B cell (primary cell): Measurements from ENCODE around the gene KRT6C. TPM values are rescaled to one million over a fixed set of nuclear protein-coding genes. Genes with fewer than 3 reads are reported as not detected.
"Not testable (repeated sequence)": the region's sequence is repeated elsewhere in the genome, so short reads cannot be mapped to it uniquely, and the experiment has no call there.

ENCODE experiments used
- ATAC-seq: fragments of 200-7000 bp; cut with Tn5 transposase; one replicate; pipeline ENCODE4 v1.10.0; 2021; ENCODE audit warnings: low read depth, mild to moderate bottlenecking, moderate number of reproducible peaks, moderate library complexity
- CTCF ChIA-PET: fragments of 350-600 bp; sonication (Branson Sonifier 250); formaldehyde crosslinking; loops from one replicate; lab custom pipeline; 2021; ENCODE audit warnings: antibody characterized with exemption, inconsistent platforms; lab: Charles Lee
- POLR2A ChIA-PET: fragments of 350-600 bp; sonication (Branson Sonifier 250); formaldehyde crosslinking; loops from one replicate; lab custom pipeline; 2021; ENCODE audit warnings: antibody characterized with exemption; lab: Charles Lee
- DNase-seq: peaks from one replicate; pipeline ENCODE4 v3.0.0; 2013
- H2AFZ ChIP-seq: 2 replicates; pipeline ENCODE4 v1.6.1; 2012; ENCODE audit warnings: mild to moderate bottlenecking, low read depth, low read length; ENCODE audit not compliant: insufficient read depth, poor library complexity, severe bottlenecking
- H3K27ac ChIP-seq, 2 donors: 1 replicate in 1 of 2; 2 replicates in 1 of 2; pipeline ENCODE4 v1.5.1; 2012 to 2013; ENCODE audit warnings: low read length in 2 of 2, mild to moderate bottlenecking in 2 of 2, moderate library complexity in 1 of 2
- H3K27me3 ChIP-seq, 4 experiments: fragments of 200-600 bp in 1 of 4; sonication (generic) in 1 of 4; replicated peaks in 1 of 4; 1 replicate in 2 of 4; 2 replicates in 2 of 4; pipeline versions ENCODE4 v1.6.1 to v1.7.0; 2013 to 2016; ENCODE audit warnings: low read length in 3 of 4, mild to moderate bottlenecking in 2 of 4, mixed read lengths in 1 of 4, moderate library complexity in 1 of 4; ENCODE audit not compliant: insufficient read depth in 4 of 4, control insufficient read depth in 3 of 4; ENCODE audit errors: control extremely low read depth in 1 of 4
- H3K36me3 ChIP-seq, 2 experiments: replicated peaks in 1 of 2; 1 replicate in 1 of 2; 2 replicates in 1 of 2; pipeline versions ENCODE4 v1.6.1 to v1.7.1; 2013; ENCODE audit warnings: low read length in 1 of 2; ENCODE audit not compliant: insufficient read depth in 2 of 2, control insufficient read depth in 1 of 2; ENCODE audit errors: control extremely low read depth in 1 of 2, extremely low read depth in 1 of 2
- H3K4me1 ChIP-seq, 2 donors: fragments of 200-600 bp in 1 of 2; sonication (generic) in 1 of 2; 1 replicate in 1 of 2; 2 replicates in 1 of 2; pipeline versions ENCODE4 v1.5.1 to v1.6.1; 2013 to 2017; ENCODE audit warnings: low read length in 2 of 2; ENCODE audit not compliant: control insufficient read depth in 2 of 2, insufficient read depth in 2 of 2
- H3K4me2 ChIP-seq: replicated peaks from 2 replicates; pipeline ENCODE3; 2012; ENCODE audit warnings: mild to moderate bottlenecking, low read depth, low read length; ENCODE audit not compliant: poor library complexity, severe bottlenecking
- H3K4me3 ChIP-seq, 5 experiments: fragments of 200-600 bp in 1 of 5; sonication (generic) in 1 of 5; 1 replicate in 3 of 5; 2 replicates in 2 of 5; pipeline versions ENCODE4 v1.5.1 to v1.7.0; 2011 to 2016; ENCODE audit warnings: low read length in 4 of 5, mild to moderate bottlenecking in 4 of 5, low read depth in 2 of 5, control low read depth in 1 of 5, moderate library complexity in 1 of 5; ENCODE audit not compliant: insufficient read depth in 1 of 5; ENCODE audit errors: control extremely low read depth in 1 of 5, extremely low read depth in 1 of 5
- H3K79me2 ChIP-seq: fragments of 200-600 bp; sonication (generic); one replicate; pipeline ENCODE4 v1.6.0; 2016; ENCODE audit warnings: low read length; ENCODE audit not compliant: control insufficient read depth, insufficient read depth
- H3K9ac ChIP-seq: fragments of 200-600 bp; sonication (generic); 2 replicates; pipeline ENCODE4 v1.6.1; 2017; ENCODE audit warnings: mild to moderate bottlenecking, low read length, moderate library complexity
- H3K9me3 ChIP-seq, 3 donors: one replicate each; pipeline versions ENCODE4 v1.6.1 to v1.7.1; 2013; ENCODE audit warnings: low read length in 2 of 3; ENCODE audit not compliant: control insufficient read depth in 2 of 3, insufficient read depth in 1 of 3; ENCODE audit errors: control extremely low read depth in 1 of 3
- H4K20me1 ChIP-seq: 2 replicates; pipeline ENCODE4 v1.6.0; 2012; ENCODE audit warnings: mild to moderate bottlenecking, low read length; ENCODE audit not compliant: insufficient read depth, control insufficient read depth, poor library complexity, severe bottlenecking
- H3K27ac Mint-ChIP-seq: one replicate; pipeline ENCODE4 v1.8.0; 2021; ENCODE audit warnings: mixed read lengths
- H3K27me3 Mint-ChIP-seq: one replicate; pipeline ENCODE4 v1.8.0; 2021; ENCODE audit warnings: mixed read lengths
- H3K4me1 Mint-ChIP-seq: one replicate; pipeline ENCODE4 v1.8.0; 2021; ENCODE audit warnings: mixed read lengths
- H3K4me3 Mint-ChIP-seq: one replicate; pipeline ENCODE4 v1.8.0; 2021; ENCODE audit warnings: mixed read lengths
- H3K9me3 Mint-ChIP-seq: one replicate; pipeline ENCODE4 v1.8.0; 2022; ENCODE audit warnings: mixed read lengths; ENCODE audit not compliant: insufficient read depth
- EZH2 ChIP-seq: IDR thresholded peaks from 2 replicates; pipeline ENCODE4 v1.6.1; 2012; ENCODE audit warnings: borderline replicate concordance, low read depth, mild to moderate bottlenecking, moderate library complexity, low read length; ENCODE audit not compliant: insufficient read depth, poor library complexity, severe bottlenecking
- WGBS: methylation state at CpG from one replicate; pipeline ENCODE4 v1.1.5; 2013; ENCODE audit warnings: missing lambda C conversion rate; ENCODE audit not compliant: insufficient coverage; 5-methylcytosine and 5-hydroxymethylcytosine counted together
- intact Hi-C: fragments of 100-400 bp; cut with micrococcal nuclease; formaldehyde crosslinking; loops from one replicate; pipeline ENCODE4 v1.10.0; 2022
- polyA plus RNA-seq: library from polyadenylated mRNA; depleted of rRNA; stranded (reverse); fragments of >200 nt; gene quantifications from 2 replicates; pipeline ENCODE4 v1.2.3, GENCODE V29; 2012
- total RNA-seq, 2 donors: library from RNA; stranded (reverse); fragments of 120-200 nt in 1 of 2; gene quantifications; 1 replicate in 1 of 2; 2 replicates in 1 of 2; pipeline versions ENCODE4 v1.2.3 to v1.2.4, GENCODE V29; 2013 to 2022
- TF ChIP-seq, protein P1 (sequence below): fragments of 200-600 bp; IDR thresholded peaks from one replicate; pipeline ENCODE4 v1.8.0; 2022; ENCODE audit warnings: antibody characterized with exemption, mild to moderate bottlenecking

The KRT6C gene
- total and polyA plus RNA-seq, 2 donors (not counting 1 experiment from before 2014, with no cell fraction given): not detected

GRCh38 chr12:52502877-52503276, 29.3 kb upstream of the KRT6C start:
- POLR2A ChIA-PET: no interaction called here

DNA sequence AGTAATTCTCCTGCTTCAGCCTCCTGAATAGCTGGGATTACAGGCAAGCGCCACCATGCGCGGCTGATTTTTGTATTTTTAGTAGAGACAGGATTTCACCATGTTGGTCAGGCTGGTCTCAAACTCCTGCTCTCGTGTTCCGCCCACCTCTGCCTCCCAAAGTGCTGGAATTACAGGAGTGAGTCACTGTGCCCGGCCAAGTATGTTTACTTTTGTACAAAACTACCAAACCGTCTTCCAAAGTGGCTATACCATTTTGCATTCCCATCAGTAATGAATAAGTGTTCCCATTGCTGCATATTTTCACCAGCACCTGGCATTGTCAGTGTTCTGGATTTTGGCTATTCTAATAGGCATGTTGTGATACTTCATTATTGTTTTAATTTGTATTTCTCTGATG, 27.9 kb upstream of the KRT6C start:
- no peak overlapping the region for H3K27ac ChIP-seq
- H3K27me3 ChIP-seq: peaks cover 0 to 5% (median 1%) of the 10 kb centered on the region in 4 experiments
- no peaks in the 10 kb centered on the region for H3K4me1 ChIP-seq
- 100% methylated on average over 3 of the region's 7 CpGs for WGBS
- DNase-seq (no peak), ATAC-seq (no peak)
- POLR2A ChIA-PET: no interaction called here
- H3K27ac Mint-ChIP-seq: no peak overlapping the region
- H3K9me3 Mint-ChIP-seq: no peaks in the 10 kb centered on the region
- no peaks in the 10 kb centered on the region for H3K79me2 ChIP-seq
- H4K20me1 ChIP-seq: no peaks in the 10 kb centered on the region
- H3K4me3 ChIP-seq: no peak overlapping the region
- CTCF ChIA-PET: no interaction called here
- no peak overlapping the region for H3K9ac ChIP-seq
- H3K4me2 ChIP-seq: no peak overlapping the region
- H3K9me3 ChIP-seq: peaks cover 0 to 3% (median 0%) of the 10 kb centered on the region in 3 donors
- no peak overlapping the region for H3K4me3 Mint-ChIP-seq
- peaks cover 24% of the 10 kb centered on the region for H3K27me3 Mint-ChIP-seq
- TF ChIP-seq, protein P1, sequence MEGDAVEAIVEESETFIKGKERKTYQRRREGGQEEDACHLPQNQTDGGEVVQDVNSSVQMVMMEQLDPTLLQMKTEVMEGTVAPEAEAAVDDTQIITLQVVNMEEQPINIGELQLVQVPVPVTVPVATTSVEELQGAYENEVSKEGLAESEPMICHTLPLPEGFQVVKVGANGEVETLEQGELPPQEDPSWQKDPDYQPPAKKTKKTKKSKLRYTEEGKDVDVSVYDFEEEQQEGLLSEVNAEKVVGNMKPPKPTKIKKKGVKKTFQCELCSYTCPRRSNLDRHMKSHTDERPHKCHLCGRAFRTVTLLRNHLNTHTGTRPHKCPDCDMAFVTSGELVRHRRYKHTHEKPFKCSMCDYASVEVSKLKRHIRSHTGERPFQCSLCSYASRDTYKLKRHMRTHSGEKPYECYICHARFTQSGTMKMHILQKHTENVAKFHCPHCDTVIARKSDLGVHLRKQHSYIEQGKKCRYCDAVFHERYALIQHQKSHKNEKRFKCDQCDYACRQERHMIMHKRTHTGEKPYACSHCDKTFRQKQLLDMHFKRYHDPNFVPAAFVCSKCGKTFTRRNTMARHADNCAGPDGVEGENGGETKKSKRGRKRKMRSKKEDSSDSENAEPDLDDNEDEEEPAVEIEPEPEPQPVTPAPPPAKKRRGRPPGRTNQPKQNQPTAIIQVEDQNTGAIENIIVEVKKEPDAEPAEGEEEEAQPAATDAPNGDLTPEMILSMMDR: no peak
- no peak overlapping the region for H2AFZ ChIP-seq
- intact Hi-C loops: no loop called here
- no peaks in the 10 kb centered on the region for H3K36me3 ChIP-seq
- no peaks in the 10 kb centered on the region for H3K4me1 Mint-ChIP-seq

More at GRCh38 chr12:52502877-52503276, 29.3 kb upstream of the KRT6C start:
- intact Hi-C loops: no loop called here
- Histone ChIP-seq H2AFZ (no peak overlapping the region), H3K9ac (no peak overlapping the region), H3K27ac (no peak overlapping the region), H3K27me3 (peaks cover 0 to 10% (median 2%) of the 10 kb centered on the region in 4 experiments), H3K79me2 (no peaks in the 10 kb centered on the region), H3K4me3 (no peak overlapping the region), H3K9me3 (peaks cover 0 to 3% (median 0%) of the 10 kb centered on the region in 3 donors), H3K4me1 (no peaks in the 10 kb centered on the region), H4K20me1 (no peaks in the 10 kb centered on the region), H3K4me2 (no peak overlapping the region), H3K36me3 (no peaks in the 10 kb centered on the region)
- no peak for DNase-seq
- Mint-ChIP-seq H3K9me3 (no peaks in the 10 kb centered on the region), H3K4me3 (no peak overlapping the region), H3K27ac (no peak overlapping the region), H3K4me1 (no peaks in the 10 kb centered on the region), H3K27me3 (peaks cover 35% of the 10 kb centered on the region)
- no peak for TF ChIP-seq EZH2
- TF ChIP-seq, protein P1: no peak
- CTCF ChIA-PET: no interaction called here
- no peak for ATAC-seq
- no CpG with 5 or more reads among the region's 1 CpG for WGBS

DNA sequence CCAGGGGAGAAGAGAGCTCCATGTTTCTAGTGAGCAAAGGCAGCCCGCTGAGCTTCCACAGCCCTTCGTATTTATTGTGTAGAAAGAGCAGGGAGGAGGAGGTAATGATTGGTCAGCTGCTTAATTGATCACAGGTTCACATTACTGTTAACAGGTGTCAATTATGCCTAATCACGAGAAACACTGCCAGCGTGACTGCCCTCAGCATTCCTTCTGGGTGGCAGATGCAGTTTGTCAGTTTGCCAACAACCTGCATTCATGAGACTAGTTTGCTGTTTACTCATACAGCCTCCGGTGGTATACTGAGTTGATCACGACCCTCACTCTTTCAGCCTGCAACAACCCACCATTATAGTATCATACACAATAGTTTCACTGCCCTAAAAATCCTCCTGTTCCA, 27.0 kb upstream of the KRT6C start:
- H3K27me3 ChIP-seq, H3K4me3 Mint-ChIP-seq, H3K9me3 ChIP-seq, H3K9me3 Mint-ChIP-seq, H3K36me3 ChIP-seq, H2AFZ ChIP-seq, ATAC-seq, DNase-seq, H3K4me1 ChIP-seq, H3K9ac ChIP-seq, POLR2A ChIA-PET, H3K27ac ChIP-seq, H3K4me3 ChIP-seq, H3K27ac Mint-ChIP-seq, H3K4me1 Mint-ChIP-seq, intact Hi-C loops, H4K20me1 ChIP-seq, H3K79me2 ChIP-seq, H3K4me2 ChIP-seq: not testable (repeated sequence)
- CTCF ChIA-PET: interaction anchor here (1.2 kb wide), 1 partner anchor 20 kb away, joined by 3 read pairs; no protein-coding TSS in a partner anchor
- H3K27me3 Mint-ChIP-seq: peaks cover 18% of the 10 kb centered on the region
- 92% methylated on average over 5 of the region's 6 CpGs for WGBS
